ENCODE data around the gene SAP30.

The SAP30 gene

DNA sequence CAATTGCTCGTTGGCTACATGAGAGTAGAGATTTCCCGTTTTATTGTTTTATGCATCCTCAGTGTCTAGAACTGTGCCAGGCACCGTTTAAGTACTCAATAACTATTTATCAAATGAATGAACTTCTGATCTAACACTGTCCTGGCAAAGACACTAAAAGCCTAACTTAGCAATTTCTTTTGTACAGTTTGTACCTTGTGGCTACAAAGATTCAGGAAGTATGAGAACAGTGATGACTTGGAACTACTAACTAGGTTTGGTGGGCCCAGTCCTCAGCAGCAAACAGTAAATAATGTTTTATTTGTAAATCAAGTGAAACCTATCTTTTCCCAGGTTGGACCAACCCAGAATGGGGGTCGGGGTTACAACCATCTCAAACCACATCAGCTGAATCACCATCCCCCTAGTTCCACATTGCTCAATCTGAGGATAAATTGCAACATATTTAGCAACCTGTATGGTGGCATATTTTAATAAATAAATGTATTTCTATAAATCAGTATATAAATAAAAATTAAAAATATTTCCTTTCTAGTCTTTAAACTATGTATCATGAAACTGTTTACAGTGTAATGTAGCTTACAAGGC is 40.4 kb downstream of the SAP30 start:
- in situ Hi-C loops (cut with MboI; ENCODE audit: low sequenced_read_pairs) = loop anchor here (10.0 kb wide), 1 partner anchor 396 kb away; no protein-coding TSS in a partner anchor

DNA sequence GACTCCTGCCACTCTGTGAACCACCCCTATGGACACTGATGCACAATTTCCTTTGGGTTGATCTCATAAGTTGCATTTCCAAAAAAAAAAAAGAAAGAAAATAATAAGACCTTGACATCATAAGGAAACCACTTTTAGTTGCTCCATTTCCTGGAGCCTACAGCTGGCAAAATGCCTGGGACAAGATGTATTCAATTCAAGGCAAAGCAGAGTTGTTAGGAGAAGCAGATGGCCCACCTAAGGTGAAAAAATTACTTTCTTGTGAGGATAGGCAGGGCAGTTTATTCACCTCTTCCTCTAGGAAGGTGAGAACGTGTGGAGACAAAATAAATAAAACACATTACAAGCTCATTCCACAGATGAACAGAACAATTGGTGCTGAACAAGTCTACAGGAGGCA is 42.3 kb downstream of the SAP30 start:
- in situ Hi-C loops (cut with MboI; ENCODE audit: low sequenced_read_pairs) = loop anchor here (10.0 kb wide), 1 partner anchor 398 kb away; no protein-coding TSS in a partner anchor

- in situ Hi-C loops (cut with MboI; ENCODE audit: low sequenced_read_pairs) = loop anchor here (10.0 kb wide), 1 partner anchor 400 kb away; no protein-coding TSS in a partner anchor
These were observed 43.7 kb downstream of the SAP30 start for GRCh38 chr4:173414456-173414855.

DNA sequence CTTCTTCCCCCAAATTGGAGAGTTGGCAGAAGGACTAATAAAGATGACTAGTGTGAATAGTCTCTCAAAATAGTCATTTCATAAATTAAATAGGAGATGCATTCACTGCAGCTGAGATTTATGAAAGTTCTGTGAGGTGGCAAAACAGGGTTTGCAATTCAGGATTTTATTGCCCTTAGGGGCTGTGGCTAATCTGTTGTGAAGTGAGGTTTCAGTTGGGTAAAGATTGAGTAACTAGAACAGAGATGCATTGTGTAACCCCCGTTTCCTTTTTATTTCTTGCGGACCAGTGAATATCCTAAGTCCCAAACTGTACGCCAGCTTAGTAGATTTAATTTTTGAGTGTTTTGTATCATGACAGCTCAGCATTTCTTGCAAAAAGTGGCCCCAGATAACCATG is 44.3 kb downstream of the SAP30 start:
- in situ Hi-C loops (cut with MboI; ENCODE audit: low sequenced_read_pairs) = loop anchor here (5.0 to 10.0 kb wide), 2 partner anchors 88 to 400 kb away; no protein-coding TSS in a partner anchor

GRCh38 chr4:173415885-173416653 is 45.3 kb downstream of the SAP30 start:
- in situ Hi-C loops (cut with MboI; ENCODE audit: low sequenced_read_pairs) = loop anchor here (5.0 to 10.0 kb wide), 2 partner anchors 89 to 401 kb away; no protein-coding TSS in a partner anchor

DNA sequence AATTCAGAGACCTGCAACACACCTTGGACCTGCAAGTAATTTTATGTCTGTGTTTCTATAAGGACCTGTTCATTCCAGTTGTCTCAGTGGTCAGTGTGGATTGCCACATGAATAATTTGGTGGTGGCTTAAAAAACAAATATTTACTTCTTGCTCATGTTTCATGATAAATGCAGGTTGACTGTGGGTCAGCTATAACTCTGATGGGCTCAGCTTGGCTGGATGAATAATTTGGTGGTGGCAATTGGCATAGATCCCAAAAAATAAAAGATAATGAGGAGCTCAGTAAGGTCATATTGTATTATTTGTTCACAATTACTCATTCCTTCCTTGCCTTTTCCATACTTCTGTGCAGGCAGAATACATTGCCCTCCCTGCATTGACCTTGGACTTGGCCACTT is 47.1 kb downstream of the SAP30 start:
- in situ Hi-C loops (cut with MboI; ENCODE audit: low sequenced_read_pairs) = loop anchor here (5.0 to 10.0 kb wide), 2 partner anchors 91 to 403 kb away; no protein-coding TSS in a partner anchor

DNA sequence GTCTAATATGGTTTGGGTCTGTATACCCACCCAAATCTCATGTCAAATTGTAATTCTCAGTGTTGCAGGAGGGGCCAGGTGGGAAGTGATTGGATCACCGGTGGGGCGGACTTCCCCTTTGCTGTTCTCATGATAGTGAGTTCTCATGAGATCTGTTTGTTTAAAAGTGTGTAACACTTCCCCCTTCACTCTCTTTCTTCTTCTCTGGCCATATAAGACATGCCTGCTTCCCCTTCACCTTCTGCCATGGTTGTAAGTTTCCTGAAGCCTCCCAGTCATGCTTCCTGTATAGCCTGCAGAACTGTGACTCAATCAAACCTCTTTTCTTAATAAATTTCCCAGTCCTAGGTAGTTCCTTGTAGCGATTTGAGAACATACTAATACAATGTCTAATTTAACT is 47.9 kb downstream of the SAP30 start:
- in situ Hi-C loops (cut with MboI; ENCODE audit: low sequenced_read_pairs) = loop anchor here (5.0 to 10.0 kb wide), 2 partner anchors 91 to 404 kb away; no protein-coding TSS in a partner anchor

DNA sequence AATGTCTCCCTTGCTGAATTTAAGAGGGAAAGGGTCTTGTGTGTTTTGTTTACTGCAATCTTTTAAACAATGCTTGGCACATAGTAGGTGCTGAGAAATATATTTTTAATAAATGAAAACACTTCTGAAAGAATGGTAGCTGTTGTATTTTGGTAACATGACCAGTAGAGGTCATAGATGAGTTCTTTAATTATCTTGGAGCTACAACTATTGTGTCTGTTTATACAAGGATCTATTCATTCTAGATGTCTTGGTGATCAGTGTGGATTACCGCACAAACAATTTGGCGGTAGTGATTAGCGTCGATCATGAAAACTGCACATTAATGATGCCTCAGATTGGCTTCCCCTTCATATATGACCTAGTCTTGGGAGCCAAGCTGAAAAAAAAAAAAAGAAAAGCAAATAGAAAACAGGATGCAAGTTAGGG is 49.6 kb downstream of the SAP30 start:
- in situ Hi-C loops (cut with MboI; ENCODE audit: low sequenced_read_pairs) = loop anchor here (10.0 kb wide), 1 partner anchor 74 kb away; no protein-coding TSS in a partner anchor

- in situ Hi-C loops (cut with MboI; ENCODE audit: low sequenced_read_pairs) = loop anchor here (10.0 kb wide), 1 partner anchor 74 kb away; no protein-coding TSS in a partner anchor
These were observed 50.0 kb downstream of the SAP30 start for GRCh38 chr4:173420801-173421200.

DNA sequence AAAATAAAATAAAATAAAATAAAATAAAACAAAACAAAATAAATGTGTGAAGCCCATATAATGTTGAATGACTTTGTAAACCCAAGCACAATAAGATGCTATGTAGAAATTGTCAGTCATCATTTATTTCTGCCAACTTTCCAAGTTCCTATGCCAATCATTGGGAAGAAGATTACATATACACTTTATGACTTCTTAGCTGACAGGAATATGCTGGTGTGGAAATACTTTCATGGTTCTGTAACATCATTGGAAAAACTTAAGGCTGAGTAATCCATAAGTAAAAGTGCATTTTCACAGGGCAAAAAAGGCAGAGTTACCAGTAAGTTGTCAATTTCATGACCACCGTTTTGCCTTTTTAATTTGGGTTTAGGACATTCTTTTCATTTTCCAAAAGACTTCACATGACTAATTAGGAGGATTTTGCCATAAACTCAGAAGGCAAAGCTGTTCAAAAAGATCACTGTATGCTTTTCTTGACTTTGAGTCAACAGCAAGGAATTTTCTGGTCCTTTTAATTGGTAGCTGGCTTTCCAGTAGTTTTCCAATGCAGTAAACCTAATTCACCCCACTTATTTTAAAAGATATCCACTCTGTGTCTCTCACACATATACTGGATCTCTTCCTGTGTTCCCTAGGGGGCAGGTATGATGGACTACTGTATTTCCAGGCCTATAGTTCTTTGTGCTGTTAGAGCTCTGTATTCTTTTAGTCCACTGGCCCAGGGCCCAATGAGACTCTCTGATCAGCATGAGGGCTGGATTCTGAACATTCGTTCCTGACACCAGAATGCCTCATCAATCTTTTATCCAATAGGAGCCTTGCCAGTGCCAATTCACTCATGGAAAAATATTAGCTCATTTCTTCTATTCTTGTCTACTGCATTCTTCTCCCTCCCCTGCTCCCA is 54.4 kb downstream of the SAP30 start:
- in situ Hi-C loops (cut with MboI; ENCODE audit: low sequenced_read_pairs) = loop anchor here (10.0 kb wide), 1 partner anchor 70 kb away; no protein-coding TSS in a partner anchor

GRCh38 chr4:173426064-173426463 is 55.3 kb downstream of the SAP30 start:
- in situ Hi-C loops (cut with MboI; ENCODE audit: low sequenced_read_pairs) = loop anchor here (10.0 kb wide), 1 partner anchor 69 kb away; no protein-coding TSS in a partner anchor

Measured in HL-60/S4 (cell line).